ENCODE measurements around the gene PGLYRP2.
"Not testable (repeated sequence)": the region's sequence is repeated elsewhere in the genome, so short reads cannot be mapped to it uniquely, and the experiment has no call there.

PGLYRP2 gene

GRCh38 chr19:15479391-15480345 is at the start of gene PGLYRP2:
Gene PGLYRP2 (minus strand): TSS chr19:15479501. CDS start chr19:15479371, 130 bp downstream.
- no peak for DNase-seq

GRCh38 chr19:15527705-15528104 is 48.4 kb upstream of the PGLYRP2 start:
- no peak for DNase-seq

- DNase-seq = no peak
Measured at GRCh38 chr19:15526408-15526807, 47.1 kb upstream of the PGLYRP2 start.

- DNase-seq = no peak
Measured at GRCh38 chr19:15525291-15525690, 46.0 kb upstream of the PGLYRP2 start.

GRCh38 chr19:15524781-15525180 is 45.5 kb upstream of the PGLYRP2 start:
- DNase-seq = no peak

GRCh38 chr19:15519433-15519976 is 40.2 kb upstream of the PGLYRP2 start:
- no peak for DNase-seq

- no peak for DNase-seq
Measured at GRCh38 chr19:15517778-15518177, 38.5 kb upstream of the PGLYRP2 start.

GRCh38 chr19:15516363-15516762 is 37.1 kb upstream of the PGLYRP2 start:
- no peak for DNase-seq

GRCh38 chr19:15515227-15515625 is 35.9 kb upstream of the PGLYRP2 start:
- not testable (repeated sequence) for DNase-seq

- DNase-seq = no peak
Measured at GRCh38 chr19:15511671-15512424, 32.5 kb upstream of the PGLYRP2 start.

GRCh38 chr19:15508035-15508710 is 28.9 kb upstream of the PGLYRP2 start, which contains the start of gene CYP4F22:
Gene CYP4F22 (plus strand): TSS chr19:15508525. CDS start chr19:15525337, 16,812 bp downstream.
- DNase-seq = no peak

- DNase-seq = no peak
Measured at GRCh38 chr19:15507068-15508034, 28.1 kb upstream of the PGLYRP2 start.

- no peak for DNase-seq
Measured at GRCh38 chr19:15506074-15506571, 26.8 kb upstream of the PGLYRP2 start.

GRCh38 chr19:15502264-15502663 is 23.0 kb upstream of the PGLYRP2 start:
- no peak for DNase-seq

- DNase-seq = no peak
Measured at GRCh38 chr19:15501596-15501995, 22.3 kb upstream of the PGLYRP2 start.

GRCh38 chr19:15498910-15499309 is 19.6 kb upstream of the PGLYRP2 start:
- no peak for DNase-seq

- no peak for DNase-seq
Measured at GRCh38 chr19:15498156-15498858, 19.0 kb upstream of the PGLYRP2 start.

GRCh38 chr19:15495151-15495550 is 15.8 kb upstream of the PGLYRP2 start:
- DNase-seq = no peak

GRCh38 chr19:15488489-15489226 is 9.4 kb upstream of the PGLYRP2 start:
- DNase-seq = no peak

GRCh38 chr19:15487038-15487437 is 7.7 kb upstream of the PGLYRP2 start:
- no peak for DNase-seq
